Measurements from ENCODE around the gene USP40. TPM values are rescaled to one million over a fixed set of nuclear protein-coding genes. Genes with fewer than 3 reads are reported as not detected.

The USP40 gene
- total RNA-seq, 1 donor from 2014 or later = 32.9 TPM

GRCh38 chr2:233600386-233600785 lies 33.8 kb upstream of the USP40 start:
- no peaks in the 10 kb centered on the region for H4K20me1 ChIP-seq (ENCODE audit: low read depth)
- no peak overlapping the region for H3K4me3 ChIP-seq
- no peak overlapping the region for H3K27ac Mint-ChIP-seq
- no peak overlapping the region for H3K4me2 ChIP-seq
- no peaks in the 10 kb centered on the region for H3K27me3 Mint-ChIP-seq (ENCODE audit: insufficient read depth, low read depth)
- H2AFZ ChIP-seq (replicated peaks) = no peak overlapping the region
- H3K79me2 ChIP-seq (ENCODE audit: low read depth) = no peaks in the 10 kb centered on the region
- H3K27ac ChIP-seq = no peak overlapping the region
- H3K9ac ChIP-seq = no peak overlapping the region
- H3K4me3 Mint-ChIP-seq = no peak overlapping the region
- no peaks in the 10 kb centered on the region for H3F3A ChIP-seq (ENCODE audit: low read depth)
- no peak for DNase-seq (ENCODE audit: low spot score)
- no peaks in the 10 kb centered on the region for H3K27me3 ChIP-seq
- TF ChIP-seq, protein P1, sequence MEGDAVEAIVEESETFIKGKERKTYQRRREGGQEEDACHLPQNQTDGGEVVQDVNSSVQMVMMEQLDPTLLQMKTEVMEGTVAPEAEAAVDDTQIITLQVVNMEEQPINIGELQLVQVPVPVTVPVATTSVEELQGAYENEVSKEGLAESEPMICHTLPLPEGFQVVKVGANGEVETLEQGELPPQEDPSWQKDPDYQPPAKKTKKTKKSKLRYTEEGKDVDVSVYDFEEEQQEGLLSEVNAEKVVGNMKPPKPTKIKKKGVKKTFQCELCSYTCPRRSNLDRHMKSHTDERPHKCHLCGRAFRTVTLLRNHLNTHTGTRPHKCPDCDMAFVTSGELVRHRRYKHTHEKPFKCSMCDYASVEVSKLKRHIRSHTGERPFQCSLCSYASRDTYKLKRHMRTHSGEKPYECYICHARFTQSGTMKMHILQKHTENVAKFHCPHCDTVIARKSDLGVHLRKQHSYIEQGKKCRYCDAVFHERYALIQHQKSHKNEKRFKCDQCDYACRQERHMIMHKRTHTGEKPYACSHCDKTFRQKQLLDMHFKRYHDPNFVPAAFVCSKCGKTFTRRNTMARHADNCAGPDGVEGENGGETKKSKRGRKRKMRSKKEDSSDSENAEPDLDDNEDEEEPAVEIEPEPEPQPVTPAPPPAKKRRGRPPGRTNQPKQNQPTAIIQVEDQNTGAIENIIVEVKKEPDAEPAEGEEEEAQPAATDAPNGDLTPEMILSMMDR (IDR thresholded peaks at IDR 0.05) = no peak
- TF ChIP-seq EZH2 (IDR thresholded peaks at IDR 0.05) (no peak), EZH2phosphoT487 (IDR thresholded peaks at IDR 0.05) (no peak)
- no peaks in the 10 kb centered on the region for H3K9me3 ChIP-seq (ENCODE audit: low read depth)
- no peaks in the 10 kb centered on the region for H3K4me1 Mint-ChIP-seq
- no peaks in the 10 kb centered on the region for H3K36me3 ChIP-seq
- H3K9me3 Mint-ChIP-seq = peaks cover 14% of the 10 kb centered on the region
- H3K4me1 ChIP-seq = no peaks in the 10 kb centered on the region
- no peaks in the 10 kb centered on the region for H3K36me3 Mint-ChIP-seq

- H3K4me3 Mint-ChIP-seq = no peak overlapping the region
- H3F3A ChIP-seq (ENCODE audit: low read depth) = no peaks in the 10 kb centered on the region
- no peaks in the 10 kb centered on the region for H3K9me3 ChIP-seq (ENCODE audit: low read depth)
- H3K27me3 ChIP-seq = no peaks in the 10 kb centered on the region
- H2AFZ ChIP-seq (replicated peaks) = no peak overlapping the region
- no peaks in the 10 kb centered on the region for H3K79me2 ChIP-seq (ENCODE audit: low read depth)
- TF ChIP-seq EZH2 (IDR thresholded peaks at IDR 0.05) (no peak), EZH2phosphoT487 (IDR thresholded peaks at IDR 0.05) (no peak)
- TF ChIP-seq, protein P1 (IDR thresholded peaks at IDR 0.05) = no peak
- no peak for DNase-seq (ENCODE audit: low spot score)
- H3K9me3 Mint-ChIP-seq = peaks cover 14% of the 10 kb centered on the region
- no peaks in the 10 kb centered on the region for H3K4me1 ChIP-seq
- no peaks in the 10 kb centered on the region for H3K4me1 Mint-ChIP-seq
- H3K9ac ChIP-seq = no peak overlapping the region
- no peak overlapping the region for H3K4me3 ChIP-seq
- no peak overlapping the region for H3K4me2 ChIP-seq
- no peak overlapping the region for H3K27ac Mint-ChIP-seq
- H4K20me1 ChIP-seq (ENCODE audit: low read depth) = no peaks in the 10 kb centered on the region
- no peaks in the 10 kb centered on the region for H3K36me3 ChIP-seq
- no peaks in the 10 kb centered on the region for H3K36me3 Mint-ChIP-seq
- H3K27me3 Mint-ChIP-seq (ENCODE audit: insufficient read depth, low read depth) = no peaks in the 10 kb centered on the region
- H3K27ac ChIP-seq = no peak overlapping the region
These were observed 32.4 kb upstream of the USP40 start for GRCh38 chr2:233598952-233599351.

- Histone ChIP-seq H3K4me3 (no peak overlapping the region), H2AFZ (replicated peaks) (no peak overlapping the region), H4K20me1 (ENCODE audit: low read depth) (no peaks in the 10 kb centered on the region), H3K79me2 (ENCODE audit: low read depth) (no peaks in the 10 kb centered on the region), H3K4me1 (no peaks in the 10 kb centered on the region), H3K27me3 (no peaks in the 10 kb centered on the region), H3K27ac (no peak overlapping the region), H3K9me3 (ENCODE audit: low read depth) (no peaks in the 10 kb centered on the region), H3K4me2 (no peak overlapping the region), H3F3A (ENCODE audit: low read depth) (no peaks in the 10 kb centered on the region), H3K9ac (no peak overlapping the region), H3K36me3 (no peaks in the 10 kb centered on the region)
- Mint-ChIP-seq H3K27ac (no peak overlapping the region), H3K4me3 (no peak overlapping the region), H3K36me3 (no peaks in the 10 kb centered on the region), H3K9me3 (peaks cover 12% of the 10 kb centered on the region), H3K27me3 (ENCODE audit: insufficient read depth, low read depth) (no peaks in the 10 kb centered on the region), H3K4me1 (no peaks in the 10 kb centered on the region)
- TF ChIP-seq EZH2 (IDR thresholded peaks at IDR 0.05) = no peak
- TF ChIP-seq, protein P1 (IDR thresholded peaks at IDR 0.05) = no peak
- TF ChIP-seq EZH2phosphoT487 (IDR thresholded peaks at IDR 0.05) = no peak
- DNase-seq (ENCODE audit: low spot score) = no peak
These were observed 30.9 kb upstream of the USP40 start for GRCh38 chr2:233597522-233597921.
